Hepatocyte (in vitro differentiated cells): ENCODE measurements around the gene FTH1.

ENCODE experiments used
- CTCF ChIP-seq: fragments of 200-600 bp; sonication (generic); IDR thresholded peaks from 2 replicates; pipeline ENCODE4 v1.5.1; 2016; ENCODE audit warnings: antibody characterized with exemption, mild to moderate bottlenecking; ENCODE audit not compliant: poor library complexity
- EZH2 ChIP-seq: fragments of 200-600 bp; sonication (generic); IDR thresholded peaks from 2 replicates; pipeline ENCODE4 v1.6.1; 2016; ENCODE audit warnings: antibody characterized with exemption, mild to moderate bottlenecking, borderline replicate concordance
- EZH2phosphoT487 ChIP-seq: fragments of 200-600 bp; sonication (generic); IDR thresholded peaks from one replicate; pipeline ENCODE4 v1.6.1; 2018; ENCODE audit warnings: antibody characterized with exemption, mild to moderate bottlenecking, low read depth, moderate library complexity; ENCODE audit not compliant: unreplicated experiment, severe bottlenecking

- TF ChIP-seq EZH2 (no peak), CTCF (no peak), EZH2phosphoT487 (no peak)
Measured at GRCh38 chr11:61945191-61945590, 22.2 kb downstream of the FTH1 start.
